Tibial artery (tissue), 4 donors: Measurements from ENCODE around the gene PARD3B.

ENCODE experiments used
- DNase-seq, 2 donors: peaks; one replicate each; pipeline ENCODE4 v3.0.0-alpha.2; 2019
- H3K27ac ChIP-seq, 2 donors: fragments of 200-600 bp; sonication (generic) in 1 of 2; 1 replicate in 1 of 2; 2 replicates in 1 of 2; pipeline ENCODE4 v1.5.1; 2018 to 2019; ENCODE audit warnings: mild to moderate bottlenecking in 1 of 2
- H3K27me3 ChIP-seq, 2 donors: fragments of 200-600 bp; sonication (generic) in 1 of 2; one replicate each; pipeline versions ENCODE4 v1.5.1 to v1.6.0; 2016 to 2019
- H3K36me3 ChIP-seq, 3 donors: fragments of 200-600 bp; sonication (generic) in 2 of 3; one replicate each; pipeline ENCODE4 v1.5.1; 2016 to 2019; ENCODE audit warnings: mild to moderate bottlenecking in 2 of 3
- H3K4me1 ChIP-seq, 4 donors: fragments of 200-600 bp; sonication (generic) in 2 of 4; 1 replicate in 3 of 4; 2 replicates in 1 of 4; pipeline ENCODE4 v1.5.1; 2016 to 2019
- H3K4me3 ChIP-seq, 2 donors: fragments of 200-600 bp; sonication (generic) in 1 of 2; 1 replicate in 1 of 2; 2 replicates in 1 of 2; pipeline ENCODE4 v1.5.1; 2018 to 2019; ENCODE audit warnings: mild to moderate bottlenecking in 2 of 2
- H3K9me3 ChIP-seq, 3 donors: fragments of 200-600 bp; sonication (generic) in 1 of 3; one replicate each; pipeline ENCODE4 v1.5.1; 2016 to 2019
- intact Hi-C: fragments of 100-400 bp; cut with DNase I; formaldehyde crosslinking; loops from one replicate; pipeline ENCODE4 v1.15.0; 2023; ENCODE audit warnings: low total_unique reads
- TF ChIP-seq, protein P1 (sequence below), 2 experiments: fragments of 200-600 bp in 1 of 2; fragments of 450-650 bp in 1 of 2; IDR thresholded peaks; one replicate each; pipeline ENCODE4 v1.5.1; 2017 to 2019; ENCODE audit warnings: antibody characterized with exemption in 2 of 2, mild to moderate bottlenecking in 1 of 2, moderate library complexity in 1 of 2

PARD3B gene

GRCh38 chr2:205025580-205026240 is 480.4 kb downstream of the PARD3B start:
- no peak for DNase-seq
- H3K4me1 ChIP-seq, result peaks cover 0 to 17% (median 13%) of the 10 kb centered on the region in 4 donors
- peak overlapping the region in 1 of 2 donors; percentile 19 for H3K4me3 ChIP-seq
- no peaks in the 10 kb centered on the region for H3K27me3 ChIP-seq
- H3K36me3 ChIP-seq, result no peaks in the 10 kb centered on the region
- intact Hi-C loops, result no loop called here
- H3K27ac ChIP-seq, result peak overlapping the region; percentile 58 to 67
- TF ChIP-seq, protein P1, sequence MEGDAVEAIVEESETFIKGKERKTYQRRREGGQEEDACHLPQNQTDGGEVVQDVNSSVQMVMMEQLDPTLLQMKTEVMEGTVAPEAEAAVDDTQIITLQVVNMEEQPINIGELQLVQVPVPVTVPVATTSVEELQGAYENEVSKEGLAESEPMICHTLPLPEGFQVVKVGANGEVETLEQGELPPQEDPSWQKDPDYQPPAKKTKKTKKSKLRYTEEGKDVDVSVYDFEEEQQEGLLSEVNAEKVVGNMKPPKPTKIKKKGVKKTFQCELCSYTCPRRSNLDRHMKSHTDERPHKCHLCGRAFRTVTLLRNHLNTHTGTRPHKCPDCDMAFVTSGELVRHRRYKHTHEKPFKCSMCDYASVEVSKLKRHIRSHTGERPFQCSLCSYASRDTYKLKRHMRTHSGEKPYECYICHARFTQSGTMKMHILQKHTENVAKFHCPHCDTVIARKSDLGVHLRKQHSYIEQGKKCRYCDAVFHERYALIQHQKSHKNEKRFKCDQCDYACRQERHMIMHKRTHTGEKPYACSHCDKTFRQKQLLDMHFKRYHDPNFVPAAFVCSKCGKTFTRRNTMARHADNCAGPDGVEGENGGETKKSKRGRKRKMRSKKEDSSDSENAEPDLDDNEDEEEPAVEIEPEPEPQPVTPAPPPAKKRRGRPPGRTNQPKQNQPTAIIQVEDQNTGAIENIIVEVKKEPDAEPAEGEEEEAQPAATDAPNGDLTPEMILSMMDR (IDR thresholded peaks at IDR 0.05), result no peak
- H3K9me3 ChIP-seq, result no peaks in the 10 kb centered on the region

GRCh38 chr2:205030695-205031094 is 485.4 kb downstream of the PARD3B start:
- Histone ChIP-seq H3K27me3 (no peaks in the 10 kb centered on the region), H3K4me1 (peaks cover 0 to 6% (median 5%) of the 10 kb centered on the region in 4 donors), H3K36me3 (no peaks in the 10 kb centered on the region), H3K9me3 (no peaks in the 10 kb centered on the region), H3K27ac (no peak overlapping the region), H3K4me3 (no peak overlapping the region)
- no peak for DNase-seq
- TF ChIP-seq, protein P1 (IDR thresholded peaks at IDR 0.05), result no peak
- intact Hi-C loops, result no loop called here

DNA sequence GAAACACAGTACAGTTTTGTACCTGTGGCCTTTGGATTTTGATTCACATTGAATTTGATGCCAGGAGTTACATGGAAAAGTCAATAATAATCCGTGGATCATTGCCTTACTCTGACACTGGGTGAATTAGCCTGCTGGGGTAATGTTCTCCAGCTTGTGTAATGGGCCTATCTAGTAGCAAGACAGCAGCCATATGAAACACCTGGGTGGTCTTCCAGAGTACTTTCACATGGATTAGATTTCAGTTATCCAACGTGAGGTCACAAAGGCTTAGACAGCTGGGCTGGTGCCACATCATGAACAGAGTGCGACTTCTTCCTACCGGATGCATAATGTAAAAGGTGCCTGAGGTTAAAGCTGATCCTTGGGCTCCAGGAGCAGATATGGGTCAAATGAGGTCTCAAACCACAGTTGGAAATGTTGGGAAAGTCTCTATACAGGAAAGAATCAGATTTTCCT is 486.8 kb downstream of the PARD3B start:
- Histone ChIP-seq H3K9me3 (no peaks in the 10 kb centered on the region), H3K27ac (no peak overlapping the region), H3K36me3 (no peaks in the 10 kb centered on the region), H3K27me3 (no peaks in the 10 kb centered on the region), H3K4me1 (no peaks in the 10 kb centered on the region), H3K4me3 (no peak overlapping the region)
- TF ChIP-seq, protein P1 (IDR thresholded peaks at IDR 0.05), result no peak
- intact Hi-C loops, result no loop called here
- DNase-seq, result no peak

DNA sequence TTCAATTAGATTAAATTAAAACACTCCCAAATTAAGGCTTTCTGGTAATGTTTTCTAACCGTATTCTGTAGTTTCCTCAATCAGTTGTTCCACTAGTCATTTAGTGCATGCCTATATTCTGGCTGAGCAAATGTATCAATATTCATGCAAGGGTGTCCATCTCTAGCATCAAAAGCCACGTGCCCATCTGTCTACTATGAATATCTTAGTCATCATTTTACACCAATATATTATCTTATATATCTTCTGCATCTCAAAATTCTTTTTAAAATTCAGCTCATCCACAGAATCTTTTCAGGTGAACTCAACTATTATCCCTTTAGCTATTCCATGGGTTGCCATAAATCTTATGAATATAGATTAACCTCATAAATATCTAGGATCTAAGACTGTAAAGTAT is 488.2 kb downstream of the PARD3B start:
- TF ChIP-seq, protein P1 (IDR thresholded peaks at IDR 0.05), result no peak
- intact Hi-C loops, result no loop called here
- Histone ChIP-seq H3K36me3 (no peaks in the 10 kb centered on the region), H3K27me3 (no peaks in the 10 kb centered on the region), H3K27ac (no peak overlapping the region), H3K4me1 (no peaks in the 10 kb centered on the region), H3K9me3 (no peaks in the 10 kb centered on the region), H3K4me3 (no peak overlapping the region)
- no peak for DNase-seq

GRCh38 chr2:205034034-205034433 is 488.8 kb downstream of the PARD3B start:
- Histone ChIP-seq H3K9me3 (no peaks in the 10 kb centered on the region), H3K36me3 (no peaks in the 10 kb centered on the region), H3K4me1 (no peaks in the 10 kb centered on the region), H3K4me3 (no peak overlapping the region), H3K27me3 (no peaks in the 10 kb centered on the region), H3K27ac (no peak overlapping the region)
- DNase-seq, result no peak
- TF ChIP-seq, protein P1 (IDR thresholded peaks at IDR 0.05), result no peak
- intact Hi-C loops, result no loop called here
